Measurements from ENCODE around the gene TUT4.

Gene TUT4

DNA sequence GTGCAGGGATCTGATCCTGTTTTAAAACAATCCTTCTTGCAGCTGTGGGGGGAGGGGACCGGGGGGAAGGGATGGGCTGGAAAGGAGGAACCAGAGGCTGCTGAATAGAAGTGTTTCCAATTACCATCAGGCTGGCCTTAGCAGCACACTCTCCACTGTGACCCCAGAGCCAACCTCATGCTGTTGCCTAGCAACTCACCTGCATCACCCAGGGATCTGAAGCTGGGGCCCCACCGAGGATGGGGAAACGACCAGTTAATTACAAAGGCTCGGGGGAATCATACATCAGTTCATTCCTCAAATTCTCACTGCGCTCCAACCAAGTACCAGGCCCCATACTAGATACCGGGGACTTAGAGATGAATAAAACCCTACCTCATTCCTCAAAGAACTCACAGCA, 37.4 kb upstream of the TUT4 start:
- CTCF ChIA-PET, result no interaction called here
- no peak for DNase-seq (ENCODE audit: low read depth, low spot score)

GRCh38 chr1:52588535-52588934, 35.6 kb upstream of the TUT4 start:
- DNase-seq (ENCODE audit: low read depth, low spot score), result no peak
- no peak overlapping the region for H3K4me3 ChIP-seq (ENCODE audit: low read depth, low read length)
- ChIA-PET CTCF (no interaction called here), POLR2A (no interaction called here)
- TF ChIP-seq, protein P1, sequence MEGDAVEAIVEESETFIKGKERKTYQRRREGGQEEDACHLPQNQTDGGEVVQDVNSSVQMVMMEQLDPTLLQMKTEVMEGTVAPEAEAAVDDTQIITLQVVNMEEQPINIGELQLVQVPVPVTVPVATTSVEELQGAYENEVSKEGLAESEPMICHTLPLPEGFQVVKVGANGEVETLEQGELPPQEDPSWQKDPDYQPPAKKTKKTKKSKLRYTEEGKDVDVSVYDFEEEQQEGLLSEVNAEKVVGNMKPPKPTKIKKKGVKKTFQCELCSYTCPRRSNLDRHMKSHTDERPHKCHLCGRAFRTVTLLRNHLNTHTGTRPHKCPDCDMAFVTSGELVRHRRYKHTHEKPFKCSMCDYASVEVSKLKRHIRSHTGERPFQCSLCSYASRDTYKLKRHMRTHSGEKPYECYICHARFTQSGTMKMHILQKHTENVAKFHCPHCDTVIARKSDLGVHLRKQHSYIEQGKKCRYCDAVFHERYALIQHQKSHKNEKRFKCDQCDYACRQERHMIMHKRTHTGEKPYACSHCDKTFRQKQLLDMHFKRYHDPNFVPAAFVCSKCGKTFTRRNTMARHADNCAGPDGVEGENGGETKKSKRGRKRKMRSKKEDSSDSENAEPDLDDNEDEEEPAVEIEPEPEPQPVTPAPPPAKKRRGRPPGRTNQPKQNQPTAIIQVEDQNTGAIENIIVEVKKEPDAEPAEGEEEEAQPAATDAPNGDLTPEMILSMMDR (IDR thresholded peaks at IDR 0.05; ENCODE audit: insufficient read depth, low read length, missing control alignments), result no peak

More for the DNA sequence above, 37.4 kb upstream of the TUT4 start:
- POLR2A ChIA-PET, result interaction anchor here (0.6 kb wide), 1 partner anchor 121 kb away, joined by 3 read pairs; no protein-coding TSS in a partner anchor
- H3K4me3 ChIP-seq (ENCODE audit: low read depth, low read length), result no peak overlapping the region
- TF ChIP-seq, protein P1 (IDR thresholded peaks at IDR 0.05; ENCODE audit: insufficient read depth, low read length, missing control alignments), result no peak

- TF ChIP-seq, protein P1 (IDR thresholded peaks at IDR 0.05; ENCODE audit: insufficient read depth, low read length, missing control alignments), result no peak
- H3K4me3 ChIP-seq (ENCODE audit: low read depth, low read length), result no peak overlapping the region
- no peak for DNase-seq (ENCODE audit: low read depth, low spot score)
- POLR2A ChIA-PET, result no interaction called here
- CTCF ChIA-PET, result no interaction called here
Measured at GRCh38 chr1:52588027-52588426, 35.1 kb upstream of the TUT4 start.

GRCh38 chr1:52585474-52585873, 32.6 kb upstream of the TUT4 start:
- DNase-seq (ENCODE audit: low read depth, low spot score), result no peak
- ChIA-PET CTCF (no interaction called here), POLR2A (no interaction called here)
- TF ChIP-seq, protein P1 (IDR thresholded peaks at IDR 0.05; ENCODE audit: insufficient read depth, low read length, missing control alignments), result no peak
- H3K4me3 ChIP-seq (ENCODE audit: low read depth, low read length), result no peak overlapping the region

DNA sequence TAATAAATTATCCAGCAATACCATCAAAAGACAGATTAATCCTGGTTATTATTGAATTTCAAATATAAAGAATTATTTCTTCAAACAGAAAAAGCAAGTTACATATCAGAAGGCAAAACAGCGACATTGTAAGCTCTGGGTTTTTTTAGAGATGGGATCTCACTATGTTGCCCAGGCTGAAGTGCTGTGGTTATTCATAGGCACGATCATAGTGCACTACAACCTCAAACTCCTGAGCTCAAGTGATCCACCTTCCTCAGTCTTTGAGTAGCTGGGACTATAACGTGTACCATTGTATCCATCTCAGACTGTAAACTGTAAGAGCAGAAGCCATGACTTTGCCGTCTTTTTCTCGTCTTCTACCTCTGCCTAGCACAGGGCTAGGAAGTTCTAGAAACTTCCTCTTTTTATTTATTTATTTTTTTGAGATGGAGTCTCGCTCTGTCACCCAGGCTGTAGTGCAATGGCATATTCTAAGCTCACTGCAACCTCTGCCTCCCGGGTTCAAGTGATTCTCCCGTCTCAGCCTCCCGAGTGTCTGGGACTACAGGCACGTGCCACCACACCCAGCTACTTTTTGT, 29.3 kb upstream of the TUT4 start:
- DNase-seq (ENCODE audit: low read depth, low spot score), result no peak
- H3K4me3 ChIP-seq (ENCODE audit: low read depth, low read length), result no peak overlapping the region
- ChIA-PET CTCF (no interaction called here), POLR2A (no interaction called here)
- TF ChIP-seq, protein P1 (IDR thresholded peaks at IDR 0.05; ENCODE audit: insufficient read depth, low read length, missing control alignments), result no peak

DNA sequence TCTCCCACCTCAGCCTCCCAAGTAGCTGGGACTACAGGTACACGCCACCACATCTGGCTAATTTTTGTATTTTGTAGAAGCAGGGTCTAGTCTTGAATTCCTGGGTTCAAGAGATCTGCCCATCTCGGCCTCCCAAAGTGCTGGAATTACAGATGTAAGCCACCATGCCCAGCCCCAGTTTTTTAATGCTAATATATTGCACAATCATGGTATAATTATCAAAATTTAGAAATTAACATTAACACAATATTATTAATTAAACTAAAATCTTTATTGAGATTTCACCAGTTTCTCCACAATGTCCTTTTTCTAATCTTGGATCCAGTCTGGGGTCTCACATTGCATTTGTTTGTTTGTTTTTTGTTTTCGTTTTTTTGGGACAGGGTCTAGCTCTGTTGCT, 27.4 kb upstream of the TUT4 start:
- TF ChIP-seq, protein P1 (IDR thresholded peaks at IDR 0.05; ENCODE audit: insufficient read depth, low read length, missing control alignments), result no peak
- no peak overlapping the region for H3K4me3 ChIP-seq (ENCODE audit: low read depth, low read length)
- CTCF ChIA-PET, result interaction anchor here (0.6 kb wide), 1 partner anchor 14 kb away, joined by 3 read pairs; no protein-coding TSS in a partner anchor
- no peak for DNase-seq (ENCODE audit: low read depth, low spot score)
- POLR2A ChIA-PET, result no interaction called here
